ENCODE data around the gene GALR2. TPM values are rescaled to one million over a fixed set of nuclear protein-coding genes. Genes with fewer than 3 reads are reported as not detected.
"Not testable (repeated sequence)": the region's sequence is repeated elsewhere in the genome, so short reads cannot be mapped to it uniquely, and the experiment has no call there.

GALR2 gene
- polyA plus RNA-seq, 1 donor: 0.93 TPM

- Histone ChIP-seq H3K4me1 (ENCODE audit: control insufficient read depth, insufficient read depth, low read length) (peaks cover 17% of the 10 kb centered on the region), H3K27me3 (ENCODE audit: control insufficient read depth, insufficient read depth, low read length) (no peaks in the 10 kb centered on the region), H3K9me3 (ENCODE audit: control insufficient read depth, low read depth, low read length) (no peaks in the 10 kb centered on the region), H3K36me3 (ENCODE audit: control insufficient read depth, insufficient read depth, low read length) (peaks cover 37% of the 10 kb centered on the region), H3K4me3 (ENCODE audit: low read length) (no peak overlapping the region), H3K27ac (ENCODE audit: low read length) (no peak overlapping the region)
- DNase-seq: peak in 1 of 2 donors; percentile 30
- WGBS (ENCODE audit: insufficient coverage, low lambda C conversion rate): no CpG with 5 or more reads among the region's 22 CpGs
These were observed 37.9 kb upstream of the GALR2 start for GRCh38 chr17:76036497-76037261.

DNA sequence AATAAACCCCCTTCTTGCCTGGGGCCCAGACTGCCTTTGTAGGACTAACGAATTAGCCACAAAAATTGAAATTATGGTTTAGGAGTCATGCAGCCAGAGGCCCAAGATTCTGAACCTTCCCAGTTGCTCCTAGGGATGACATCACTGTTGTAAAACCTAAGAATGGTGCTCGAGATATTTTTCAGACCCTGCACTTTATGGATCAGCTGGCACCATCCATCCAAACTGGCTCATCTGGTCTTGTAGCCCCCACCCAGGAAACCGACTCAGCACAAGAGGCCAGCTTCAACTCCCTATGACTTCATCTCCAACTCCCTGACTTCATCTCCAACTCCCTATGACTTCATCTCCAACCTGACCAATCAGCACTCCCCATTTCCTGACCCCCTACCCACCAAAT is 36.5 kb upstream of the GALR2 start:
- Histone ChIP-seq H3K36me3 (ENCODE audit: control insufficient read depth, insufficient read depth, low read length) (peaks cover 49% of the 10 kb centered on the region), H3K4me3 (ENCODE audit: low read length) (no peak overlapping the region), H3K4me1 (ENCODE audit: control insufficient read depth, insufficient read depth, low read length) (peaks cover 4% of the 10 kb centered on the region), H3K27me3 (ENCODE audit: control insufficient read depth, insufficient read depth, low read length) (no peaks in the 10 kb centered on the region), H3K27ac (ENCODE audit: low read length) (no peak overlapping the region), H3K9me3 (ENCODE audit: control insufficient read depth, low read depth, low read length) (no peaks in the 10 kb centered on the region)
- WGBS (ENCODE audit: insufficient coverage, low lambda C conversion rate): no CpG with 5 or more reads among the region's 3 CpGs
- no peak for DNase-seq

GRCh38 chr17:76039121-76039520 is 35.5 kb upstream of the GALR2 start:
- WGBS (ENCODE audit: insufficient coverage, low lambda C conversion rate): no CpG with 5 or more reads among the region's 6 CpGs
- Histone ChIP-seq H3K27me3 (ENCODE audit: control insufficient read depth, insufficient read depth, low read length) (no peaks in the 10 kb centered on the region), H3K36me3 (ENCODE audit: control insufficient read depth, insufficient read depth, low read length) (peaks cover 60% of the 10 kb centered on the region), H3K27ac (ENCODE audit: low read length) (no peak overlapping the region), H3K4me1 (ENCODE audit: control insufficient read depth, insufficient read depth, low read length) (no peaks in the 10 kb centered on the region), H3K9me3 (ENCODE audit: control insufficient read depth, low read depth, low read length) (no peaks in the 10 kb centered on the region), H3K4me3 (ENCODE audit: low read length) (no peak overlapping the region)
- DNase-seq: no peak

DNA sequence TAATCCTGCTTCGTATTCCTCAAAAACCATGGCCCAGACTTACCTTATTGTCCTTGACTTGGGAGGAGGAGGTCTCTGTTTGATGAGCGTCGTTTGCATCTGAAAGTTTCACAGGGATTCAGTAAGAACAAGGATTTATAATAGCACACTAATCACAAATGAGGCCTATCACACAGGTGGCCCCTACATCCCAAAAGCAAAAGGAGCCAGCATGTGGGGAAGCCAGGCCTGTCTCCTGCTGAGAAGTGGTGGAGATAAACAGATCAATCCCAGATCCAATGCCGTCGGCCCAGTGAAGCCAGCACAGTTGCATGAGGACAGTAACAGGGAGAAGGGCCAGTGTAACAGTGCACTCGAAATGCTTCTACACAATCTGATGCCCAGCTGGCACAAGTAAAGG is 34.2 kb upstream of the GALR2 start:
- DNase-seq: no peak
- H3K4me3 ChIP-seq (ENCODE audit: low read length): no peak overlapping the region
- H3K27me3 ChIP-seq (ENCODE audit: control insufficient read depth, insufficient read depth, low read length): no peaks in the 10 kb centered on the region
- H3K4me1 ChIP-seq (ENCODE audit: control insufficient read depth, insufficient read depth, low read length): no peaks in the 10 kb centered on the region
- no peaks in the 10 kb centered on the region for H3K9me3 ChIP-seq (ENCODE audit: control insufficient read depth, low read depth, low read length)
- no peak overlapping the region for H3K27ac ChIP-seq (ENCODE audit: low read length)
- H3K36me3 ChIP-seq (ENCODE audit: control insufficient read depth, insufficient read depth, low read length): peaks cover 72% of the 10 kb centered on the region
- 86% methylated on average over 2 of the region's 6 CpGs for WGBS (ENCODE audit: insufficient coverage, low lambda C conversion rate)

GRCh38 chr17:76042868-76043267 is 31.7 kb upstream of the GALR2 start:
- H3K27me3 ChIP-seq (ENCODE audit: control insufficient read depth, insufficient read depth, low read length); H3K27ac ChIP-seq (ENCODE audit: low read length); H3K4me3 ChIP-seq (ENCODE audit: low read length); DNase-seq; H3K4me1 ChIP-seq (ENCODE audit: control insufficient read depth, insufficient read depth, low read length); H3K9me3 ChIP-seq (ENCODE audit: control insufficient read depth, low read depth, low read length): not testable (repeated sequence)
- WGBS (ENCODE audit: insufficient coverage, low lambda C conversion rate): no CpG with 5 or more reads among the region's 3 CpGs
- peaks cover 94% of the 10 kb centered on the region for H3K36me3 ChIP-seq (ENCODE audit: control insufficient read depth, insufficient read depth, low read length)

DNA sequence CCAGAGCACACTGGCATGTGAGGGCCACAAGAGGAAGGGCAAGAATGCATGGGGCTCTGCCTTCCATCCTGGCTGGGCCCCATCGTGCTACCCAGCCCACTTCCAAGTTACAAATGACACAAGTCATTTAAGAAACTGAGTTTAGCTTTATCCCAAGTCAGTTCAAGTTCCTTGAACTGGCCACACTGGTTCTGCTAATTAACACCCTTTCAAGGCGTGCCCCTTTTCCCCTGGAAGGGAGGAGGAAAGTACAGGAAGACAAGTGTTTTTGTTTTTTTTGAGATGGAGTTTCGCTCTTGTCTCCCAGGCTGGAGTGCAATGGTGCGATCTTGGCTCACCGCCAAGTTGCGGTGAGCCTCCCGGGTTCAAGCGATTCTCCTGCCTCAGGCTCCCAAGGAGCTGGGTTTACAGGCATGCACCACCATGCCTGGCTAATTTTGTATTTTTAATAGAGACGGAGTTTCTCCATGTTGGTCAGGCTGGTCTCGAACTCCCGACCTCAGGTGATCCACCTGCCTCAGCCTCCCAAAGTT is 30.0 kb upstream of the GALR2 start:
- H3K27me3 ChIP-seq (ENCODE audit: control insufficient read depth, insufficient read depth, low read length); H3K4me3 ChIP-seq (ENCODE audit: low read length); H3K27ac ChIP-seq (ENCODE audit: low read length); H3K9me3 ChIP-seq (ENCODE audit: control insufficient read depth, low read depth, low read length); DNase-seq; H3K4me1 ChIP-seq (ENCODE audit: control insufficient read depth, insufficient read depth, low read length): not testable (repeated sequence)
- WGBS (ENCODE audit: insufficient coverage, low lambda C conversion rate): 100% methylated on average over 2 of the region's 11 CpGs
- peaks cover 94% of the 10 kb centered on the region for H3K36me3 ChIP-seq (ENCODE audit: control insufficient read depth, insufficient read depth, low read length)

DNA sequence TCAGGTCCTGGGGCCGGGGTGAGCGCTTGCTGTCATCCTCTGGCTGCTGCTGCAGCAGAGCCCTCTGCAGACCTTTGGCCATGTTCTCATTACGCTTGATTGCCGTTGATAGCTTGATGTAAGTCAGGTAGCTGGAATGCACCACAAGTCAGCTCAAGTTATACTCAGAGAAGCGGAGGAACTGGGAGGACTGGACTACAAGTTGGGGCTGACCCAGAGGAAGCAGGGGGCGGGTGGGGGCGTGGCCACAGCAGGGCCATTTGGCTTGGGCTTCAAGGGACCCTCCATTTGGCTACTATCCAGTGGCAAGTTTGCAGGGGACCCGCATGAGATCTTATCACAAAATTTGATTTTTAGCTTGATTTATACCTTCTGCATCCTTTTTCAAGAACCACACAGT is 28.5 kb upstream of the GALR2 start:
- no peak overlapping the region for H3K4me3 ChIP-seq (ENCODE audit: low read length)
- H3K27ac ChIP-seq (ENCODE audit: low read length): no peak overlapping the region
- H3K4me1 ChIP-seq (ENCODE audit: control insufficient read depth, insufficient read depth, low read length): peaks cover 13% of the 10 kb centered on the region
- H3K36me3 ChIP-seq (ENCODE audit: control insufficient read depth, insufficient read depth, low read length): peaks cover 92% of the 10 kb centered on the region
- no peak for DNase-seq
- H3K9me3 ChIP-seq (ENCODE audit: control insufficient read depth, low read depth, low read length): no peaks in the 10 kb centered on the region
- H3K27me3 ChIP-seq (ENCODE audit: control insufficient read depth, insufficient read depth, low read length): no peaks in the 10 kb centered on the region
- WGBS (ENCODE audit: insufficient coverage, low lambda C conversion rate): 100% methylated on average over 1 of the region's 8 CpGs

GRCh38 chr17:76048025-76048605 is 26.5 kb upstream of the GALR2 start:
- H3K27ac ChIP-seq (ENCODE audit: low read length): no peak overlapping the region
- peaks cover 86% of the 10 kb centered on the region for H3K36me3 ChIP-seq (ENCODE audit: control insufficient read depth, insufficient read depth, low read length)
- WGBS (ENCODE audit: insufficient coverage, low lambda C conversion rate): no CpG with 5 or more reads among the region's 9 CpGs
- no peak overlapping the region for H3K4me3 ChIP-seq (ENCODE audit: low read length)
- peaks cover 22% of the 10 kb centered on the region for H3K4me1 ChIP-seq (ENCODE audit: control insufficient read depth, insufficient read depth, low read length)
- H3K27me3 ChIP-seq (ENCODE audit: control insufficient read depth, insufficient read depth, low read length): no peaks in the 10 kb centered on the region
- DNase-seq: no peak
- H3K9me3 ChIP-seq (ENCODE audit: control insufficient read depth, low read depth, low read length): no peaks in the 10 kb centered on the region

DNA sequence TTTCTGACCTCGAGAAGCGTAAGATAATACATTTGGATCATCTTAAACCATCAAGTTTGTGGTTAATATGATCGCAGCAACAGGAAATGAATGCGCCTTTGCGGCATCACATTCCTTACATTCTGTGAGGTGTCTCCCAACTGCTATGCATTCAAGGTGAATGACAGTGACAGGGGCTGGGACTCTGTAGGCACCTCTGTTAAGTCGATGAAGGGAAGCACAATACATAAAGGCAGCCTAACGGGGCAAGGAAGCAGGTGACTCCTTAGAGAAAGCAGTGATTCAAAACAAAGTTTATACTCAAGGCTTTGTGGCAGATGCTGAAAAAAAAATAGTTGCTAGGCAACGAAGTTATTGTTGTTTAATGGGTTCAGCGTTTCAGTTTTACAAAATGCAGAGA is 25.9 kb upstream of the GALR2 start:
- WGBS (ENCODE audit: insufficient coverage, low lambda C conversion rate): 83% methylated on average over 2 of the region's 9 CpGs
- Histone ChIP-seq H3K27ac (ENCODE audit: low read length) (no peak overlapping the region), H3K4me1 (ENCODE audit: control insufficient read depth, insufficient read depth, low read length) (peaks cover 22% of the 10 kb centered on the region)

DNA sequence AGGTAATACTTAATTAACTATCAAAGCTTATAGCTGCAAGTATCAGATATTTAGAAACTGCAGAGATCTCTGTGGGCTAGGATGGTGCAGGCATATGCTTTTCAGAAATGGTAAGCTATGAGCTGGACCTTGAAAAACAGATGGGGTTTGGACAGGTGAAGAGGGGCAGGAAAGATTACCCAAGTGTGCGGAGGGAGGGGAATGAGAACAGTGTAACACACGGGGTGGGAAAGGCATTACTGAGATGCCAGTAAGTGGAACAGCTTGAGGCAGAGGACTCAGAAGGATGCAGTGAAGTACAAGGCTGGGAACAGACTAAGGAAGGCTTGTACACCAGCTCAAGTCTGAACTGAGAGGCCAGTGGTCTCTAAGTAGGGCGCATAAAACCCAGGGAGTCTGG is 25.3 kb upstream of the GALR2 start:
- Histone ChIP-seq H3K27me3 (ENCODE audit: control insufficient read depth, insufficient read depth, low read length) (no peaks in the 10 kb centered on the region), H3K27ac (ENCODE audit: low read length) (no peak overlapping the region), H3K36me3 (ENCODE audit: control insufficient read depth, insufficient read depth, low read length) (peaks cover 85% of the 10 kb centered on the region), H3K4me3 (ENCODE audit: low read length) (no peak overlapping the region), H3K9me3 (ENCODE audit: control insufficient read depth, low read depth, low read length) (no peaks in the 10 kb centered on the region), H3K4me1 (ENCODE audit: control insufficient read depth, insufficient read depth, low read length) (peaks cover 22% of the 10 kb centered on the region)
- DNase-seq: no peak
- WGBS (ENCODE audit: insufficient coverage, low lambda C conversion rate): no CpG with 5 or more reads among the region's 3 CpGs

More for the DNA sequence above, 25.9 kb upstream of the GALR2 start:
- Histone ChIP-seq H3K36me3 (ENCODE audit: control insufficient read depth, insufficient read depth, low read length) (peaks cover 85% of the 10 kb centered on the region), H3K9me3 (ENCODE audit: control insufficient read depth, low read depth, low read length) (no peaks in the 10 kb centered on the region), H3K27me3 (ENCODE audit: control insufficient read depth, insufficient read depth, low read length) (no peaks in the 10 kb centered on the region), H3K4me3 (ENCODE audit: low read length) (no peak overlapping the region)
- DNase-seq: no peak
